ENCODE data around the gene CIBAR2.

DNA sequence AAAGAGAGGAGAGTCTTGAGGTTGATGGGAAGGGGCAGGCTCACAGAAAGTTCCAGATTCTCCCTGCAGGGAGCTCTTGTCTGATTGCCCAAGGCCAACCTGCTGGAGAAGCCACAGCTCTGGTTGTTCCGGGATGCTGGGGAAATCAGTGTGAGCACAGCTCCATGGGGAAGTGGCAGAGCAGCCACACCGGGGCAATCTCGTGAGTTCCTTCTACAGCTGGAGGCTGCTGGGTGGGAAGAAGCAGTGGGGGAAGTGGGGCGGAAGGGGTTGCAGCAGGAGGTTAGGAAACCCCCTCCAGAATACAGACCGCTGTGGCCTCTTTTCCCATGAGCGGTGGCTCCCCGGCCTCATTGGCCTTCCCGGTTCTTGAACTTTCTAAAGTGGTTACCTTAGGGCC is 50.7 kb downstream of the CIBAR2 start:
- TF ChIP-seq POLR2A (IDR thresholded peaks at IDR 0.05; ENCODE audit: low read length): no peak
- no peak for TF ChIP-seq GATA1 (IDR thresholded peaks at IDR 0.05; ENCODE audit: low read depth, low read length)

Data from erythroblast (primary cell).